GM18519 (cell line): ENCODE results near the gene NFIB.

Experiments used
- ATAC-seq: cut with Tn5 transposase; IDR thresholded peaks from one replicate; pipeline ENCODE4 v1.9.1; 2021; ENCODE audit warnings: mild to moderate bottlenecking, moderate library complexity; ENCODE audit not compliant: unreplicated experiment, low FRiP score

NFIB gene

DNA sequence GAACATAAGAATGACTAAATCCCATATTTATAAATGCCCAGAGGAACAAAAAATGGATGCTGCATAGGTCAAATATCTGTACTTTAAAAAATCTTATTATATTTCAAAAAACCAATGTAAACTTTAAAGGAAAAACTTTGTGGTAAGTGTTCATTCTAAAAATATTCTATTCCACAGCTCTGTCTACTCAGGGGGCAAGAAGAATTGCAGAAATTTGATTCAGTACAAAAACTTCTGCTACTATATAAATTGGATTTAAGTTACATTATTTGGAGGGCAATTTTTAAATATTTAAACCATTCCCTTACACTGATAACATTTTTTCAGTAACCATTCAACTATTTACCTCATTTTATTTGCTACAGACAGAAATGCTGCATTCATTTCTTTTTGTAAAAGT, 32.1 kb downstream of the NFIB start:
- no peak for ATAC-seq

DNA sequence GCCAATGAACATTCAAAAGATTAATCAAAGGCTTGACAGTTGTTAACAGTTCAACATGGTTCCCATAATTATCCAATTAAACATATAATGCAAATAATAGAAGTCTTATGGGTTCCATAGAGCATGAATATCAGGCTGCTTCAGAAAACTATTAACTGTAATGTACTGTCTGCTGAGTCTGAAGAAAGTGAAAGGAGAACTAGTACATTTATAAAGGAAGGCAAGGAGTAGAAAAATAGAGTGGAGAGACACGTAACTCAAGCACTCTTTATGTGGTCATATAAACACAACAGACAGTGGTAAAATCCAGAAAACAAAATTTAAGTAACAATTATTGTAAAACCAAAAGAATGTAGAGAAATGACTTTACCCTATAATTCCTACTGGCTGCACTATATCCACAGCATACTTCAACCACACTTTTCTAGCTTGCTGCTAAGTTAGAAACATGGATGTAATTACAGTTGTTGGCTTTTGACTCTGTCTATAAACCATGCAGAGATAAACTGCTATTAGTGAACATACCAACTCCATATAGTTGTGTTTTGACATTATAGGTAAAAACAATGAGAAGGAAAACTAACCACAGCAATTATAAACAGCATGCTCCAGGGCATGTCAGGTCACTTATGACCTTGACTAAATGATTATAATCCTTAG, 32.7 kb downstream of the NFIB start:
- ATAC-seq = no peak

DNA sequence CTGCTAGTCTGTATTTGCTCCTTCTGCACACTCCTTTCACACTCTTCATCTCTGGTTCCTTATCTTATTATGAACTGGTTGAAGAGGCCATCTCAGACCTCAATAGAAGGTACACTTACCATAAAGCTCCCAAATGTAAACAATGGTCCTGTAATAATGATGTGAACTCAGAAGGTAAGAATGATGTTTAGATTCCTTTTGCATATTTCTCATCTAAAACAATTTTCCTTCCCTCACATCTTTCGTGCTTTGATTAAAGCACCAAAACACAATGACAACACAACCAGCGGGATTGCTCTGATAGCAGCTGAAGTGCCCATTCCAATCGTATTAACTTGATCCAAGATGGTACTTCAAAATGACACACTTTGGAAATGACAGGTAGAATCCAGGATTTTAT, 34.3 kb downstream of the NFIB start:
- ATAC-seq = no peak

DNA sequence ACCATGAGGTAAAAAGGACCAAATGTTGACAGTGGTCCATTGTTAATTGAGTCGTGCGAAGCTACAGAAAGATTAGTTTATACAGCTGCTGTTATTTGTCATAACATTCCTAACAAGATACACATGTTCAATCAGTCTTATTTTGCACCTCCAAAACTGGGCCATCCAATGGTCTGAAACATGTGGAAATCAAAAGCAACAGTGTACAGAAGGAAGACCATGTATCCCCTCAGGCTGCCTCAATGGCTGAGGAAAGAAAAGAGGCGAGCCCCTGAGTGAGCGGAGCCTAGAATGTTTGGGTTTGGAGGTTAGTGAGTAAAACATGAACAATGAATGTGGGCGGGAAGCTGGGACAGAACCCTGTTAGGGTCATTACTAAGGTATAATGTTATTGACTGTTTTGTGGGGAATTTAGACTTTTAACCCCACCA, 35.6 kb downstream of the NFIB start:
- ATAC-seq = no peak

DNA sequence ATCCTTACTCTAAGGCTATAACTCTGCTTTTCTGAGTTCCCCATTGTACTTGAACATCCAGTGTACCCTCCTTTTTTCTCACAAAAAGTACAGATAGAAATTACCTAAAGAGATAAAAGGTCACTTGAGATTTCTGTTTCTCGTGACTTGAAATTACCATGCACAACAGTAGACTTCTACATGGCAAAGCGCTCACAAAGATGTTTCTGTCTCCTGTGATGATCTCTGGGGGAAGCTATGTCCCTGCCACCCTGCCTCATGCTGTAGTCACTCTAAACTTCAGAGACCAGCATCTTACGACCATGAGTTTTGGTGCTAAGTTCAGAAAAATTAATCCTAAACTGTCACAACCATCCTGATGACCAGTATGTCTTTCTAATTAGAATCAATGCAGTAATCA, 36.2 kb downstream of the NFIB start:
- ATAC-seq = no peak

DNA sequence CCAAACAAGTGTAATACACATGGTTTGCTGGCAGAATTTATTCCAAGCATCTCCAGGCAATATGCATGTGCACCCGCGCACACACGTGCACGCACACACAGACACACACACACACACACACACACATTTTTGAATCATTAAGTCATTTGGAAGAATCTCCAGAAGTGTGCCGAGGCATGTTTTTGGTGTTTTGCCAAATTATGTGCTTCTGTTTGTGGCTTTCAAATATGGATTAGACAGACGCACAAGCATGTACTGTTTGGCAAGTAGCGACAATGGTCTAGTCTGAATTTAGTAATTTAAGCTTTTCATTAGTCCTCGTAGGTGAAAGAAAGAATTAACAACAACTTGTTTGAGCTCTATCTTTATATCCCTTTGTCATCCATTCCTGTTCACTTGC, 36.7 kb downstream of the NFIB start:
- ATAC-seq = no peak

DNA sequence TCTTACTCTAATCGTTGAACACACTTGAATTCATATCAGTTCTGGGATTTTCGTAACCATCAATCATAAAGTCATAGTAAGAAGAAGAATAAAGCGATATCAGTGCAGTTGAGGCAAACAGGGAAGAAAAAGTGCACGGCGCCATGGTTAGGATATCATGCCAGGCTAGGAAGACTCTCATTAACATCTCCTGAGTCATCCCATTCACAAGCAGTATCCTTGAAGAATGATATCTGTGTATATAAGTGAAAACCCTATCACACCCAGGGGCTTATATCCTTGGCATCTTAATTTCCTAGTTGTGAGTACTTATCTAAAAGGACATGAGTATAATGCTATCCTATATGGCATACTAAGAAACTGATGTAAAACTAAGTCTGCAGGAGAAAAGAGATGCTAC, 38.6 kb downstream of the NFIB start:
- no peak for ATAC-seq

DNA sequence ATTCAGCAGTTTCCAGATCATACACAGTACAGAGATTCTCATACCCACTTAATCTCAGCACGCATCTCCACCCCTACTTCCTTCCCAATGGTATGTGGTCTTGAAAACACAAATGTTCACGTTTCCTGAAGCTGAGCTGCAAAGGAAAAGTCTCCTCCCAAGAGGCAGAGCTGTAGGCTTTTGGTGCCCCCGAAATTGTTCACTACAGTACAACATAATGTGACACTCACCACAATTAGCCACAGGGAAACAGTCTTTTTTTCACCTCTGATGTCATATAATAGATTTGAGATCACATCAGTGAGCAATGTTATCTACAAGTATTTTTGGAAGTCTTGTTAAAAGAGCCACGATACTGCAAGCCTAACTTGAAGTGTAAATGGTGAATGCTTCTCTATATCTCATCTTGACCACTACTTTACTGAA, 40.2 kb downstream of the NFIB start:
- ATAC-seq = no peak

DNA sequence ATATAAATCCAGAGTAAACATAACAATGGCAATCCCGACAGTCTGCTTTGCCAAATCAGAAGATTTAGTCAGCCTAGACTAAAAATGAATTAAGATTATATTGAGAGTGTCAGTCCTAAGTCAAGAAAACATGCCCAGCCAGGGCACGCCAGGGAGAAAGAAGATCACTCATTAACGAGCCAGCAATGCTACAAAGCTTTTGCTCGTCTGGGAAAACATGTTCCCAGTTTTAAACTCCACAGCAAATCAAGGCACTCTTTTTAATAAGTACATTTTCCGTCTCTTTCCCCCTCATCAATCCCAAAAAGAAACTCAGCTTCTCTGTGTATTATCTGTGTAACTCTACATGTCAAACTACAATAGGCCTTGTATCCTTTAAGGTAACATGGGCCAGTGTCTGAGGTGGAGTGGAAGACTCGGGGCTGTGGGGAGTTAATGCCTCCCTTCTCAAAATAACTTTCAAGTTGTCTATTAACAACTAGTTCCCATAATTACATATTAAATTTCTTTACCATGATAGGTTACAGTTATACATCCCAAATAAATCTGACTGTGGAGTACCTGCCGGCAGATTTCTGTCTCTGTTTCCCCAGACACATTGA, 40.9 kb downstream of the NFIB start:
- no peak for ATAC-seq

DNA sequence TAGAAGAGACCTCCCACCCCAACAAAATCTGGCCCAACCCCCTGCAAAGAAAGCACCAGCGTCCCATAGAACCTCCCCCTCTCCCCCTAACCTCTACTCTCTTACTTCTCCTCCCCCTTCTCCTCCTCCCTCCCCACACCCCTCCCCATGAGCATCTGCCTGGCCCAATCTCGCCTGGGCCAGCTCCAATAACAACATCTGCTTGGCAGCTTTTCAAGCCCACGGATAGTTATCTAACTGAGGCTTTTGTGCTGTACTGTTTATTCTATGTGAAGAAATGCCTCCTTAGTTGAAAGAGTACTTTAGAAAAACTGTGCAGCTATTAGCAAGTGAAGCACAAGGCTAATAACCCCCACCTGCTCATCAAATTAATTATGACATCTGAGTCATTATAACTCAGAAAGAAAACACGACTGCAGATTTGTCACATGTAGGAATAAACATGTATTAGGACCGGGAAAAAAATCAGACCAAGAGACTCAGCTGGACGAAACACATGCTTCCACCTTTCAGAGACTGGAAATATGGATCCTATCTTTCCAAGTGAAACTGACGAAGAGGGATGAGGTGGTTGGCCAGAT, 42.8 kb downstream of the NFIB start:
- no peak for ATAC-seq

DNA sequence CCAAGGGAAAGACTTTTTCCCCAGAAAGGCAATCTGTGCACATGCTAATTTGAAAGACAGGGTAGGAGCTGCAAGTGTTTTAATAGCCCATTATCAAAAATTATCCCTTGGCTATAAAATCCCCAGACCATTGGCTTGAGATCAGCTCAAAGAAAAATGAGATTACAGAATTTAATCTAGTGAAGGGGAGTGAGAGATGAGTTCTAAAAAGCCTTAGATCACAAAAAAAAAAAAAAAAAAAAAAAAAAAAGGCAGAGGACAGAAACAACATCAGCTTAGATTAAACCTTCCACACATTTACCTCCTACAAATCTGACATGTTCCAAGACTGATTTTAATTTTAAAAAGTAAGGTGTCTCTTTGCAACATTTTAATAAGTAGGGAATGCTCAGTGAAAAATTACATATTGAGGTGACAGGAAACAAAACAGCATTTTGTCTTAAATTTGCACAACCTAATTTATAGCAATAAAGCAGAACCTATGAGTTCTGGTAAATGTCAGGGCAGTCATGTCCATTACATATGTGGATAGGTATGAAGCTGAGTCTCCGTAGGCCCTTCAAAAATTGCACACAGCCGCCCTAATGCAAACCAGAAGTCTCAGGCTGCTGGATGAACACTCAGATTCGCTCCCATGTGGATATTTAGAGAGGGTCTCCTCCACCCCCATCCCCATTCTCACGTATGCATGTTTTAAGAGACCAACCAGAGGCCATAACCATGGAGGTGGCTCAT, 43.4 kb downstream of the NFIB start:
- no peak for ATAC-seq

DNA sequence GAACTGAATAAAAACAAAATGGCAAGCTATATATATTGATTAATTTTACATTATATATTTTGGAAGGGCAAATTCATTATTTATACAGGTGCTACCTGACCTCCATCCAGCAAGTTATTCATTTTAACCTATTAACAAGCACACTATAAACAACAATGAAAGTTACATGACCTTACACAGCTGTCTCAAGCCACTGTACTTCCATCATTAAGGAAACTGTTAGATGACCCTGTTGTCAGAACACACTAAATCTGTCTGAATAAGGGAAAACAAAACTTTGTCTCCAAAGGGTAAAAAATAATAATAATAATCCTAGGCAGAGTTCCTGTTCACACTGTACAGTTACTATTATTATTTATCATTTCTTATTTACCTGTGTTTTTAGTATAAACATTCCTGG, 44.0 kb downstream of the NFIB start:
- ATAC-seq = no peak

DNA sequence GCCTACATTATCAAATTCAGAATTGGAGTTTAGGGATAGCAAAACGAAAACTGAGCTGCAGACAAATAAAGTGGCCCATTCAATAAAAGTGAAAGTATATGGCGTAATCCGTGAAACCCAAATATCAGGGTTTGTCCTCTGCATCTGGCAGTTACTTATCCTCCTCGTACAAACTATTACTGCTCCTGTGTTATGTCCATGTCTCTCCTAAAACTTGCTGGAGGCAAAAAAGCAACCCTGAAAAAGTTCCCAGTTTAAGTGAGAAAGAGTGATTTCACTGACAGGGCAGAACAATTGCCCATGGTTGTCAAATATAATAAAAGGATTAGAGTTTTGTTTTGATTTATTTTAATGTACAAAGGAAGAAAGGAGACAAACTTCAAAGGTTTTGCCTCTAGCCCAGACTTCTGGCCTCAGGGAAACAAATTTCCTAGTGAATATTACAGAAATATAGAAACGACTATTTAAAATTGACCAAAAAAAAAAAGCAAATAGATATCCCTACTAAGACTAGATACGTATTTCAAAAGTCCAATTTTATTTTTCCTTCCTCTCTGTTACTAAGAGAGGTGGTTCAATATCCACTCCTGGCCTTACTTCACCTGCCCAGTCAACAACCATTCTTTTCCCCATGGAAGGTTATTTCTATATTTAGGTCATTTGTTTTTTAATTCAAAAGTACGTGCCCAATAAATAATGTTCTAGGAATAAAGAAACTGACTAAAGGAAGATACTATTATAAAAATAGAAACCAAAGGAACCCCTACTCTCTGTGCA, 50.0 kb downstream of the NFIB start:
- ATAC-seq = no peak

DNA sequence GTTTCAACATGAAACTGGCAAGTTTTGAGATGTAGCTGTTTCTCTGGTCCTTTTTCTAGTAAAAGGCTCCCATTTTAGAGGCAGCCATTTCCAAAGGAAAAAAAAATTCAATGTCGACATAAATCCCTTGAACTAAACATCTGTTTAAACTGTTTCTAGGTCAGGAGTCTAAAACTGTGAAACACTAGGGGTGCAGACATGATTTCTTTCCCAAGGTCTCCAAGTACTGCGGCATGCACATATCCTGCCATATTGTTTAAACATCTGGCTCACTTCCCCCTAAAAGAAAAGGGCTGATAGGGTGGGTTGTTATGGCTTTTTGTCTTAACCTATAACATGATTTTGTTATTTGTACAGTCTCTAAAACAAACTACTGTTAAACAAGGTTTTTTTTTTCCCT, 51.1 kb downstream of the NFIB start:
- ATAC-seq = no peak

DNA sequence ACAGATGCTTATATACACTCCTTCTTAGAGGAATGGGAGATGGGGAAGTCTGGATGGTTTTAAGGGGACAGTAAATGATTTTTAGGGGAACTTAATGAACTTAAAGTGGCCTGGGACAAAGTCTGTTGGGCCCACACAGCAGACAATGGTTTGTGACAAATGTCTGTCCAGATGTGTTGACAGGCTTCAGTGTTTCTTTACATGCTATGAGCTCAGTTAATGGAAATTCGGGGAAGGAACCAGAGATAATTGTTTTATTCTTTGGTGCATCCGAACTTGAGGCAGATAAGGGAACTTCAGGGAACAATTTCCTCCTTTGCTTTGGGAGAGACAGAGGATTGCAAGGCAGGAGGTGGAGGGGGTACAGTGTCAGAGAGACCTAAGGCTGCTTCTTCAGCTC, 52.3 kb downstream of the NFIB start:
- no peak for ATAC-seq

DNA sequence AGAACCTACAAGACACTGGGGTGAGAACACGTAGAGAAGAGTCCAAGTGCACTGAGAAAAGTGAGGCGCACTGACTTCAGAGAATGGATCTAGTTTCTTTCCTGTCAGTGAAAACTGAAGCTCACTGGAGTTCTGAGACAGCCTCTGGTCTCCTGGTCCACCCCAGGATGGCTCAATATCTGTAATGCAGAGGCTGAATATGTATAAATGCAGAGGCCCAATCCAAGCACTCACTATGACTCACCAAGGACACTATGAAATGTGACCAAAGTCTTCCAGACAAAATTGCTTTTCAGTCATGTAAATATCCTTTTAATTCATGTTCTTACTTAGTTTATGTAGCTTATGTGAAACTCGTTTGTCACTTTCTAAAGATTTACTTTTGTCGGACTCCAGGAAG, 53.8 kb downstream of the NFIB start:
- no peak for ATAC-seq

DNA sequence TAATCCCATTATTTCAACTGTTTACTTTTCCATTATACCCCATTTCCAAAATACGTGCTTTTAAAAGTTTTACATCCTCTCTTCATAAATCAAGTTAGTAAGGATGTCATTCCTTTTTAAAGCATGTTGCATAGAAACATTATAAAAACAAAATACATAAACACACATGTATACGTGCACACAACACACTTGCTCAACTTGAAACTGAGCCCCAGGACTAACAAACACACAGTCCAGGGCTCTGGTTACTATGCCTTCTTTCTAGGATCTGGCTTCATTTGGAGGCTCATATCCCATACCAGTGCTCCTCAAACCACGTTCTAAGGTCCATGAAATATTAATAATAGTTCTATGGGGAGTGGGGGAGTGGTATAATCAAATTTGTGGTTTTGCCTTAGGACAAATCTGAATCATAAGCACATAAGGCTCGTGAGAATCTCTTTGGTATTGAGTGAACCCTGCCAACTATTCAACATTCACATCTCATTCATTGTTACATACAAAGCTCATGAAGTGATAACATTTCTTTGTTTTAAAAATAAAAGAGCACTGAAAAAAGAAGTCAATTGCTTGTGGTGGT, 55.2 kb downstream of the NFIB start:
- no peak for ATAC-seq

DNA sequence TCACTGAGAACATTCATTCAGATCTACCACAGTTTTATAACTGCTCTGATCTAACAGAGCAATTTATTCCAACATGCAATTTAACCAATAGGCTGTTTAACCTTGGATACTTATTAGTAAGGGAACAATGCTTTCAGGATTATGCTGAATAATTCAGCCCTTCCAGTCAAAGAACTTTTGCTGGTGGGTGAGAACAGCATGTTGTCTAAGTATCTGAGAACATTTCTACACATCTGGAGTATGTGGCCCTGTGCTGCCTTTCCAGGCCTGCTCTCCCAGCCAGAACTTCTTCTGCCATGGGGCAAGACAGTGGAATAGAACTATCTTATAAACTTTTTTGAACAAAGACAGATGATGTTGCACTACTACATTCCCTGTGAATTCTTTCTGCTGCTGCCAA, 55.8 kb downstream of the NFIB start:
- ATAC-seq = no peak

DNA sequence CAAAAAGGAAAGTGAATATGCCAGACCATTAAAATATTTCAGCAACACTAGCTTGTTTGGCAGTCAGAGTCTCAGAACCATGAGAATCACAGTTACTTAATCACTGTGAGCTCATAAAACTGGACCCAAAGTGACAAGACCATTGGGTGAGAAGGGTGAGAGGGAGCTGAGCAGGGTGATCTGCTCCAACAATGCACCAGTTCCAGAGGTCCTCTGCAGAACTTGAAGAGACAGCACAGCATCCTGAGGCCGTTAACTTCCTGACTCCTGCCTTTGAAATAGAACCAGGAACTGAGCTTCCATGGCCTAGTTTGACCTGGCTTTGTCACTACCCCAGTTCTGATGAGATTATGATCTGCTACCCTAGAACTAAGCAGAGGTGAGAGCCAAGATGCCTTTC, 57.4 kb downstream of the NFIB start:
- no peak for ATAC-seq
